B cell (primary cell): ENCODE data around the gene TOP2B. TPM values are rescaled to one million over a fixed set of nuclear protein-coding genes. Genes with fewer than 3 reads are reported as not detected.

Source experiments
- ATAC-seq: fragments of 200-7000 bp; cut with Tn5 transposase; one replicate; pipeline ENCODE4 v1.10.0; 2021; ENCODE audit warnings: low read depth, mild to moderate bottlenecking, moderate number of reproducible peaks, moderate library complexity
- CTCF ChIA-PET: fragments of 350-600 bp; sonication (Branson Sonifier 250); formaldehyde crosslinking; loops from one replicate; lab custom pipeline; 2021; ENCODE audit warnings: antibody characterized with exemption, inconsistent platforms; lab: Charles Lee
- POLR2A ChIA-PET: fragments of 350-600 bp; sonication (Branson Sonifier 250); formaldehyde crosslinking; loops from one replicate; lab custom pipeline; 2021; ENCODE audit warnings: antibody characterized with exemption; lab: Charles Lee
- DNase-seq: peaks from one replicate; pipeline ENCODE4 v3.0.0; 2013
- H2AFZ ChIP-seq: 2 replicates; pipeline ENCODE4 v1.6.1; 2012; ENCODE audit warnings: mild to moderate bottlenecking, low read depth, low read length; ENCODE audit not compliant: insufficient read depth, poor library complexity, severe bottlenecking
- H3K27ac ChIP-seq, 2 donors: 1 replicate in 1 of 2; 2 replicates in 1 of 2; pipeline ENCODE4 v1.5.1; 2012 to 2013; ENCODE audit warnings: low read length in 2 of 2, mild to moderate bottlenecking in 2 of 2, moderate library complexity in 1 of 2
- H3K27me3 ChIP-seq, 4 experiments: fragments of 200-600 bp in 1 of 4; sonication (generic) in 1 of 4; replicated peaks in 1 of 4; 1 replicate in 2 of 4; 2 replicates in 2 of 4; pipeline versions ENCODE4 v1.6.1 to v1.7.0; 2013 to 2016; ENCODE audit warnings: low read length in 3 of 4, mild to moderate bottlenecking in 2 of 4, mixed read lengths in 1 of 4, moderate library complexity in 1 of 4; ENCODE audit not compliant: insufficient read depth in 4 of 4, control insufficient read depth in 3 of 4; ENCODE audit errors: control extremely low read depth in 1 of 4
- H3K36me3 ChIP-seq, 2 experiments: replicated peaks in 1 of 2; 1 replicate in 1 of 2; 2 replicates in 1 of 2; pipeline versions ENCODE4 v1.6.1 to v1.7.1; 2013; ENCODE audit warnings: low read length in 1 of 2; ENCODE audit not compliant: insufficient read depth in 2 of 2, control insufficient read depth in 1 of 2; ENCODE audit errors: control extremely low read depth in 1 of 2, extremely low read depth in 1 of 2
- H3K4me1 ChIP-seq, 2 donors: fragments of 200-600 bp in 1 of 2; sonication (generic) in 1 of 2; 1 replicate in 1 of 2; 2 replicates in 1 of 2; pipeline versions ENCODE4 v1.5.1 to v1.6.1; 2013 to 2017; ENCODE audit warnings: low read length in 2 of 2; ENCODE audit not compliant: control insufficient read depth in 2 of 2, insufficient read depth in 2 of 2
- H3K4me2 ChIP-seq: replicated peaks from 2 replicates; pipeline ENCODE3; 2012; ENCODE audit warnings: mild to moderate bottlenecking, low read depth, low read length; ENCODE audit not compliant: poor library complexity, severe bottlenecking
- H3K4me3 ChIP-seq, 5 experiments: fragments of 200-600 bp in 1 of 5; sonication (generic) in 1 of 5; 1 replicate in 3 of 5; 2 replicates in 2 of 5; pipeline versions ENCODE4 v1.5.1 to v1.7.0; 2011 to 2016; ENCODE audit warnings: low read length in 4 of 5, mild to moderate bottlenecking in 4 of 5, low read depth in 2 of 5, control low read depth in 1 of 5, moderate library complexity in 1 of 5; ENCODE audit not compliant: insufficient read depth in 1 of 5; ENCODE audit errors: control extremely low read depth in 1 of 5, extremely low read depth in 1 of 5
- H3K79me2 ChIP-seq: fragments of 200-600 bp; sonication (generic); one replicate; pipeline ENCODE4 v1.6.0; 2016; ENCODE audit warnings: low read length; ENCODE audit not compliant: control insufficient read depth, insufficient read depth
- H3K9ac ChIP-seq: fragments of 200-600 bp; sonication (generic); 2 replicates; pipeline ENCODE4 v1.6.1; 2017; ENCODE audit warnings: mild to moderate bottlenecking, low read length, moderate library complexity
- H3K9me3 ChIP-seq, 3 donors: one replicate each; pipeline versions ENCODE4 v1.6.1 to v1.7.1; 2013; ENCODE audit warnings: low read length in 2 of 3; ENCODE audit not compliant: control insufficient read depth in 2 of 3, insufficient read depth in 1 of 3; ENCODE audit errors: control extremely low read depth in 1 of 3
- H4K20me1 ChIP-seq: 2 replicates; pipeline ENCODE4 v1.6.0; 2012; ENCODE audit warnings: mild to moderate bottlenecking, low read length; ENCODE audit not compliant: insufficient read depth, control insufficient read depth, poor library complexity, severe bottlenecking
- H3K27ac Mint-ChIP-seq: one replicate; pipeline ENCODE4 v1.8.0; 2021; ENCODE audit warnings: mixed read lengths
- H3K27me3 Mint-ChIP-seq: one replicate; pipeline ENCODE4 v1.8.0; 2021; ENCODE audit warnings: mixed read lengths
- H3K4me1 Mint-ChIP-seq: one replicate; pipeline ENCODE4 v1.8.0; 2021; ENCODE audit warnings: mixed read lengths
- H3K4me3 Mint-ChIP-seq: one replicate; pipeline ENCODE4 v1.8.0; 2021; ENCODE audit warnings: mixed read lengths
- H3K9me3 Mint-ChIP-seq: one replicate; pipeline ENCODE4 v1.8.0; 2022; ENCODE audit warnings: mixed read lengths; ENCODE audit not compliant: insufficient read depth
- EZH2 ChIP-seq: IDR thresholded peaks from 2 replicates; pipeline ENCODE4 v1.6.1; 2012; ENCODE audit warnings: borderline replicate concordance, low read depth, mild to moderate bottlenecking, moderate library complexity, low read length; ENCODE audit not compliant: insufficient read depth, poor library complexity, severe bottlenecking
- WGBS: methylation state at CpG from one replicate; pipeline ENCODE4 v1.1.5; 2013; ENCODE audit warnings: missing lambda C conversion rate; ENCODE audit not compliant: insufficient coverage; 5-methylcytosine and 5-hydroxymethylcytosine counted together
- intact Hi-C: fragments of 100-400 bp; cut with micrococcal nuclease; formaldehyde crosslinking; loops from one replicate; pipeline ENCODE4 v1.10.0; 2022
- polyA plus RNA-seq: library from polyadenylated mRNA; depleted of rRNA; stranded (reverse); fragments of >200 nt; gene quantifications from 2 replicates; pipeline ENCODE4 v1.2.3, GENCODE V29; 2012
- total RNA-seq, 2 donors: library from RNA; stranded (reverse); fragments of 120-200 nt in 1 of 2; gene quantifications; 1 replicate in 1 of 2; 2 replicates in 1 of 2; pipeline versions ENCODE4 v1.2.3 to v1.2.4, GENCODE V29; 2013 to 2022
- TF ChIP-seq, protein P1 (sequence below): fragments of 200-600 bp; IDR thresholded peaks from one replicate; pipeline ENCODE4 v1.8.0; 2022; ENCODE audit warnings: antibody characterized with exemption, mild to moderate bottlenecking

The TOP2B gene
- total and polyA plus RNA-seq, 2 donors (not counting 1 experiment from before 2014, with no cell fraction given): 22.2 to 149 TPM

- no peak overlapping the region for H3K4me3 ChIP-seq
- CTCF ChIA-PET: no interaction called here
Measured at GRCh38 chr3:25597535-25598101, 67.1 kb downstream of the TOP2B start.

DNA sequence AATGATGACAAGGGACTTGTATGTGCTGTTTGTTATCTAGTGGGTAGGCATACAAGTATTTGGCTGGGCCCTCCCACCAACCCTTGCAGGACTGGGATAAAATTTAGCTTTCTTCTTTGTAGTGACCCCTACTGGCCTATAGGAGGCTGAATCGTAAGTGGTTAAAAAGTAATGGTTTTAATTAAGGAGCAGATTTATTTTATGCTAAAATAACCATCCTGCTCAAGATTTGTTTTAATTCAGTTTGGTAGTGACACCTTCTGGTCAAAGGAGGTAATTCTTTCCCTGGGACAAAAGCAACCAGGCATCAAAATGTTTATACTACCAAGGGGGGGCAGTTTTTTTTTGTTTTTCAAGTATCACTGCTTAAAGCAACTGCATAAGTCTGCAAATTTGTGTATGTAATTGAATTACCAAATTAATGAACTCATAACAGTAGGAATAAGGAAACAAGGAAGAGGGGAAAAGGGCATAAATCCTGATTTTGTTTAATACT is 70.7 kb downstream of the TOP2B start:
- Histone ChIP-seq H3K4me2 (no peak overlapping the region), H3K4me3 (no peak overlapping the region), H3K79me2 (no peaks in the 10 kb centered on the region), H3K27ac (no peak overlapping the region), H3K4me1 (no peaks in the 10 kb centered on the region), H2AFZ (no peak overlapping the region), H4K20me1 (no peaks in the 10 kb centered on the region), H3K36me3 (peaks cover 2 to 10% of the 10 kb centered on the region in 2 experiments), H3K27me3 (no peaks in the 10 kb centered on the region), H3K9ac (no peak overlapping the region), H3K9me3 (no peaks in the 10 kb centered on the region)
- no peak for TF ChIP-seq EZH2
- TF ChIP-seq, protein P1, sequence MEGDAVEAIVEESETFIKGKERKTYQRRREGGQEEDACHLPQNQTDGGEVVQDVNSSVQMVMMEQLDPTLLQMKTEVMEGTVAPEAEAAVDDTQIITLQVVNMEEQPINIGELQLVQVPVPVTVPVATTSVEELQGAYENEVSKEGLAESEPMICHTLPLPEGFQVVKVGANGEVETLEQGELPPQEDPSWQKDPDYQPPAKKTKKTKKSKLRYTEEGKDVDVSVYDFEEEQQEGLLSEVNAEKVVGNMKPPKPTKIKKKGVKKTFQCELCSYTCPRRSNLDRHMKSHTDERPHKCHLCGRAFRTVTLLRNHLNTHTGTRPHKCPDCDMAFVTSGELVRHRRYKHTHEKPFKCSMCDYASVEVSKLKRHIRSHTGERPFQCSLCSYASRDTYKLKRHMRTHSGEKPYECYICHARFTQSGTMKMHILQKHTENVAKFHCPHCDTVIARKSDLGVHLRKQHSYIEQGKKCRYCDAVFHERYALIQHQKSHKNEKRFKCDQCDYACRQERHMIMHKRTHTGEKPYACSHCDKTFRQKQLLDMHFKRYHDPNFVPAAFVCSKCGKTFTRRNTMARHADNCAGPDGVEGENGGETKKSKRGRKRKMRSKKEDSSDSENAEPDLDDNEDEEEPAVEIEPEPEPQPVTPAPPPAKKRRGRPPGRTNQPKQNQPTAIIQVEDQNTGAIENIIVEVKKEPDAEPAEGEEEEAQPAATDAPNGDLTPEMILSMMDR: peak; percentile 86
- no peaks in the 10 kb centered on the region for H3K4me1 Mint-ChIP-seq
- intact Hi-C loops: loop anchor here (2.0 to 5.0 kb wide), 2 partner anchors 1332 to 1595 kb away; no protein-coding TSS in a partner anchor
- H3K9me3 Mint-ChIP-seq: no peaks in the 10 kb centered on the region
- H3K27ac Mint-ChIP-seq: no peak overlapping the region
- no peaks in the 10 kb centered on the region for H3K27me3 Mint-ChIP-seq
- peak; percentile 54 for ATAC-seq
- POLR2A ChIA-PET: no interaction called here
- peak; percentile 45 for DNase-seq
- CTCF ChIA-PET: interaction anchor here (0.8 to 4.4 kb wide), 7 partner anchors 8 to 914 kb away, joined by 3 to 23 read pairs (median 3); no protein-coding TSS in a partner anchor
- WGBS: no CpG with 5 or more reads among the region's 1 CpG
- no peak overlapping the region for H3K4me3 Mint-ChIP-seq

More at GRCh38 chr3:25597535-25598101, 67.1 kb downstream of the TOP2B start:
- Histone ChIP-seq H3K79me2 (no peaks in the 10 kb centered on the region), H3K4me1 (no peaks in the 10 kb centered on the region), H3K27ac (no peak overlapping the region), H3K36me3 (peaks cover 6 to 29% of the 10 kb centered on the region in 2 experiments), H3K9ac (no peak overlapping the region), H3K4me2 (no peak overlapping the region), H3K9me3 (no peaks in the 10 kb centered on the region), H2AFZ (no peak overlapping the region), H3K27me3 (no peaks in the 10 kb centered on the region), H4K20me1 (no peaks in the 10 kb centered on the region)
- Mint-ChIP-seq H3K4me1 (no peaks in the 10 kb centered on the region), H3K9me3 (no peaks in the 10 kb centered on the region), H3K27ac (no peak overlapping the region), H3K4me3 (no peak overlapping the region), H3K27me3 (no peaks in the 10 kb centered on the region)
- no peak for DNase-seq
- TF ChIP-seq, protein P1: no peak
- TF ChIP-seq EZH2: no peak
- ATAC-seq: no peak
- no CpG with 5 or more reads among the region's 1 CpG for WGBS
- POLR2A ChIA-PET: no interaction called here
- intact Hi-C loops: no loop called here
